ENCODE results near the gene SNX10. TPM values are rescaled to one million over a fixed set of nuclear protein-coding genes. Genes with fewer than 3 reads are reported as not detected.

SNX10 gene
- 9.4 and 9.6 TPM in 2 replicates for total RNA-seq (2021)
- long read RNA-seq, transcript SNX10-201 (7 exons, 2,546 nt) = major isoform, 63 of 75 reads
- long read RNA-seq, partial matches to known transcripts = 1 of 75 reads
- long read RNA-seq, other reads (novel, unspliced or antisense) = 8 of 75 reads

- Histone ChIP-seq H3K27me3 (ENCODE audit: insufficient read depth, low read length) (no peaks in the 10 kb centered on the region), H2AFZ (ENCODE audit: low read length) (peak within 1 kb of the TSS; percentile 48), H3K23me2 (ENCODE audit: insufficient read length, low read depth, low read length, poor library complexity, severe bottlenecking) (peaks cover 7% of the 10 kb centered on the region), H3K56ac (ENCODE audit: insufficient read length, low read depth, low read length) (no peak within 1 kb of the TSS), H2BK20ac (ENCODE audit: low read depth, low read length, poor library complexity, severe bottlenecking) (no peak within 1 kb of the TSS), H3K4ac (ENCODE audit: low read depth, low read length) (no peak within 1 kb of the TSS), H4K91ac (ENCODE audit: insufficient read length, low read depth, low read length) (no peak within 1 kb of the TSS), H2BK12ac (ENCODE audit: insufficient read length, low read depth, low read length) (no peak within 1 kb of the TSS), H3K4me2 (ENCODE audit: insufficient read depth, insufficient read length, low read length) (peak within 1 kb of the TSS; percentile 50), H3K14ac (ENCODE audit: insufficient read depth, low read length) (no peak within 1 kb of the TSS), H3K18ac (ENCODE audit: insufficient read length, low read depth, low read length) (no peak within 1 kb of the TSS), H2BK120ac (ENCODE audit: low read depth, low read length, poor library complexity, severe bottlenecking) (no peak within 1 kb of the TSS), H4K20me1 (ENCODE audit: control insufficient read depth, insufficient read depth, insufficient read length) (no peaks in the 10 kb centered on the region), H2AK5ac (ENCODE audit: insufficient read length, low read length) (no peak within 1 kb of the TSS), H3T11ph (ENCODE audit: low read length) (no peak within 1 kb of the TSS), H3K23ac (ENCODE audit: insufficient read length, low read depth, low read length) (no peak within 1 kb of the TSS), H3K79me1 (ENCODE audit: insufficient read depth, low read depth, low read length, poor library complexity, severe bottlenecking) (no peaks in the 10 kb centered on the region), H4K8ac (replicated peaks; ENCODE audit: insufficient read length, low read depth, low read length) (no peak within 1 kb of the TSS), H3K9ac (ENCODE audit: extremely low read depth, insufficient read length, low read length) (peak within 1 kb of the TSS; percentile 30), H3K4me1 (ENCODE audit: insufficient read depth, low read length) (no peaks in the 10 kb centered on the region; the same call in 1 of the 2 replicates), H2BK5ac (ENCODE audit: insufficient read length, low read length) (no peak within 1 kb of the TSS), H3K79me2 (ENCODE audit: insufficient read depth, low read length) (no peaks in the 10 kb centered on the region), H2BK15ac (ENCODE audit: low read depth, low read length) (no peak within 1 kb of the TSS), H4K5ac (ENCODE audit: insufficient read length, low read depth, low read length) (no peak within 1 kb of the TSS), H3K9me3 (ENCODE audit: control insufficient read depth, low read depth, low read length) (no peaks in the 10 kb centered on the region), H3K27ac (ENCODE audit: insufficient read length, low read depth, low read length) (no peak within 1 kb of the TSS)
- no CpG with 5 or more reads among the region's 74 CpGs for WGBS (ENCODE audit: extremely low coverage, insufficient read length, low lambda C conversion rate)
- Mint-ChIP-seq H3K27ac (peak within 1 kb of the TSS in 2 of 3 experiments; percentile 37 to 90; a peak in 3 of 7 replicates), H3K36me3 (ENCODE audit: insufficient read depth in 1 of 3, low read depth in 3 of 3) (no peaks in the 10 kb centered on the region; a peak in 1 of 7 replicates), H3K4me3 (peak within 1 kb of the TSS; percentile 78 to 91), H3K4me1 (peaks cover 9 to 13% of the 10 kb centered on the region in 2 experiments), H3K27me3 (ENCODE audit: low read depth) (peaks cover 2% of the 10 kb centered on the region; the same call in 1 of the 2 replicates), H3K9me3 (no peaks in the 10 kb centered on the region)
- DNase-seq = peak; percentile 79
- TF ChIP-seq CTCF (conservative IDR thresholded peaks at IDR 0.05) = peak; percentile 48; the same call in 2 of the 3 replicates
These were observed at the start of gene SNX10 for GRCh38 chr7:26291699-26292538. SNX10 (plus strand) TSS chr7:26291862; CDS start chr7:26346443, 54,581 bp downstream.

Data from H9 (cell line).